GM19324 (cell line): Measurements from ENCODE around the gene TAL2.
"Not testable (repeated sequence)": the region's sequence is repeated elsewhere in the genome, so short reads cannot be mapped to it uniquely, and the experiment has no call there.

Source experiments
- ATAC-seq: cut with Tn5 transposase; IDR thresholded peaks from one replicate; pipeline ENCODE4 v1.9.1; 2021; ENCODE audit warnings: mild to moderate bottlenecking, moderate library complexity; ENCODE audit not compliant: unreplicated experiment, low FRiP score

The TAL2 gene

DNA sequence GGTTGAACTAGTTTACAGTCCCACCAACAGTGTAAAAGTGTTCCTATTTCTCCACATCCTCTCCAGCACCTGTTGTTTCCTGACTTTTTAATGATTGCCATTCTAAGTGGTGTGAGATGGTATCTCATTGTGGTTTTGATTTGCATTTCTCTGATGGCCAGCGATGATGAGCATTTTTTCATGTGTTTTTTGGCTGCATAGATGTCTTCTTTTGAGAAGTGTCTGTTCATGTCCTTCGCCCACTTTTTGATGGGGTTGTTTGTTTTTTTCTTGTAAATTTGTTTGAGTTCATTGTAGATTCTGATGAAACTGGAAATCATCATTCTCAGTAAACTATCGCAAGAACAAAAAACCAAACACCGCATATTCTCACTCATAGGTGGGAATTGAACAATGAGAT, 41.4 kb downstream of the TAL2 start:
- ATAC-seq: not testable (repeated sequence)

DNA sequence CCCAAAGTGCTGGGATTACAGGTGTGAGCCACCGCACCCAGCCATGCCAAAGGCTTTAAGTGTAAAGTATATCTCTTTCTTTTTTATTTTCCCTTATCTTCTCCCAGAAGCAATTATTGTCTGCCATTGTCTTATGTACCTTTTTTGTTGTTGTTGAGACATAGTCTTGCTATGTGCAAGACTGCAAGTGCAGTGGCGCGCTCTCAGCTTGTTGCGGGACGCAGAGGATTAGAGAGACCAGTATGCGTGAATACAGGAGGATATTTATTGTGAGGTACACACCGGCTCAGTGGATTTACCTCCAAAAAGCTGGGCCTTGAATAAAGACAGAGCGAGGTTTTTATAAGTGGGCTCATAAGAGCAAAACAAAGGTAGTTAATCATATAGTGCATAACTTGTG, 43.9 kb downstream of the TAL2 start:
- ATAC-seq: no peak

- peak; percentile 55 for ATAC-seq
Observed at GRCh38 chr9:105708405-105708804, 46.1 kb downstream of the TAL2 start.

DNA sequence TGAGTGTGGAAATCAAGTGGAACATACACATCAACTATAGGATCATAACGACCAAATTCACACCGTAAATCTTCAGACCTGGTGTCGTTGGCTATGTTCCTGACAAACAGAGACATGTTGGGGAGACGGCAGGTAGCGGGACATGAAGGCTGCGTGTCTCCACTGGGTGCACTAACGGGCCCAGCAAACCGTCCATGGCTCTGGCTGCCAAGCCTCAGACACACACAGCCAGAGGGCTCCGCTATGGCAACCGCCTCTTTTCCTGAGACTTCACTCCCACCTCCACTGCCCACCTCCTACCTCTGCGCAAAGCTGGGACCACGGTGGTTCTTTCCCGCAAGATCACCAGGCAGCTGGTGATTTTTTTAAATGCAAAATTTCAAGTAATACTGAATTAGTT, 48.4 kb downstream of the TAL2 start:
- no peak for ATAC-seq

- ATAC-seq: no peak
Observed at GRCh38 chr9:105711867-105712266, 49.6 kb downstream of the TAL2 start.

- ATAC-seq: no peak
Observed at GRCh38 chr9:105712297-105712696, 50.0 kb downstream of the TAL2 start.
